Ectodermal cell (in vitro differentiated cells): Measurements from ENCODE around the gene NKD1.

Experiments
- H3K27ac ChIP-seq: 2 replicates; pipeline ENCODE4 v1.7.0; 2013; ENCODE audit warnings: mild to moderate bottlenecking, low read depth, low read length; ENCODE audit not compliant: insufficient read depth, poor library complexity, severe bottlenecking
- H3K27me3 ChIP-seq: 2 replicates; pipeline ENCODE4 v1.7.0; 2013; ENCODE audit warnings: mild to moderate bottlenecking, low read length; ENCODE audit not compliant: insufficient read depth, control insufficient read depth, poor library complexity, severe bottlenecking
- H3K36me3 ChIP-seq: one replicate; pipeline ENCODE4 v1.7.0; 2013; ENCODE audit warnings: low read length; ENCODE audit not compliant: control insufficient read depth, insufficient read depth
- H3K4me1 ChIP-seq: one replicate; pipeline ENCODE4 v1.7.0; 2013; ENCODE audit warnings: low read length; ENCODE audit not compliant: control insufficient read depth, insufficient read depth
- H3K4me3 ChIP-seq: 2 replicates; pipeline ENCODE4 v1.7.0; 2013; ENCODE audit warnings: low read depth, low read length, control low read depth; ENCODE audit not compliant: insufficient read depth
- H3K9me3 ChIP-seq: 2 replicates; pipeline ENCODE4 v1.7.0; 2013; ENCODE audit warnings: mild to moderate bottlenecking, low read length, moderate library complexity; ENCODE audit not compliant: control insufficient read depth
- WGBS, 2 experiments: methylation state at CpG; one replicate each; pipeline ENCODE4 v1.1.7; 2013; ENCODE audit warnings: missing lambda C conversion rate in 2 of 2; 5-methylcytosine and 5-hydroxymethylcytosine counted together

Gene NKD1

DNA sequence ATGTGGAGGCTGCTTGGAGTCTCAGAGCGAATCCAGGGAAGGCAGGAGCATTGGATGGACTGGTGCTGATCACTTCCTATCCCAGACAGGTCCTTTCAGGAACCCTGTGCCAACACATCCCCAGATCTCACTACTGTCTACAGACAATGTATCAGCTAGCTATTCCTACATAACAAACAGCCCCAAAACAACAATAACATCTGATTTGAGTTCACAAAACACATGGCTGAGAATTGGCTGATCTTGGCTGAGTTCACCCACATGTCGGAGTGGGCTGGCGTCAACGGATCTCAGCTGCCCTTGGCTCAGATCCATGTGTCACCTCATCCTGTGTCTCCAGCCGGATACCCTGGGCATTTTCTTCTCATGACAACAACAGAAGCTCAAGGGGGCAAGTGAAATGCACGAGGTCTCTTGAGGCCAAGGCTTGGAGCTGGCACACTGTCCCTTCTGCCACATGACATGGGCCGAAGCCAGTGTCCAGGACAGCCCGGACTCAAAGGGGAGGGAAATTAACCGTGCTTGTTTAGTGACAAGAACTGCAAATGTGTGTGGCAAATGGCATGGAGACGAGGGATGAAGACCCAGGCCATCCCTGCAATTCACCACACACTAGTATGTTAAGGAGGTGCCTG, 114.2 kb downstream of the NKD1 start:
- H3K27me3 ChIP-seq = no peaks in the 10 kb centered on the region
- H3K4me1 ChIP-seq = peaks cover 6% of the 10 kb centered on the region
- no peaks in the 10 kb centered on the region for H3K36me3 ChIP-seq
- H3K27ac ChIP-seq = no peak overlapping the region
- no peak overlapping the region for H3K4me3 ChIP-seq
- no peaks in the 10 kb centered on the region for H3K9me3 ChIP-seq
- WGBS, 2 experiments = 95% methylated on average over 10 of the region's 10 CpGs

DNA sequence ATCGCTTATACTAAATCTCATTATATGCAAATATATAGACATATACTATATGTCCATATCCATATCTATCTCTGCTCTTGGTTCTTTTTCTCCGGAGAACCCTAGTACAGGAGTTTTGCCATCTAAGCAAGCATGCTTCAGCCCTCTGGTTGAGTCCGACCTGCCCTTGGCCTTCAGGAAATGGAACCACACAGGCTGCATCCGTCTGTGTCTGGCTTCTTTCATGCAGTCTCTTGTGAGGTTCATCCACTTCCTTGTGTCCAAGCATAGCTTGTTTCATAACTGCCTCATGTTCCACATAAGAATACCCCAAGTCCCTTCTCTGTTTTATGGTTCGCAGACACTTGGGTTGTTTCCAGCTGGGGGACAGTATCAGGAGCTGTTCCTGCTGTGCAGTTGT, 116.1 kb downstream of the NKD1 start:
- Histone ChIP-seq H3K27me3 (no peaks in the 10 kb centered on the region), H3K9me3 (no peaks in the 10 kb centered on the region), H3K4me3 (no peak overlapping the region), H3K36me3 (no peaks in the 10 kb centered on the region), H3K4me1 (peaks cover 13% of the 10 kb centered on the region), H3K27ac (no peak overlapping the region)
- 86 to 92% methylated on average over 5 of the region's 5 CpGs for WGBS, 2 experiments

DNA sequence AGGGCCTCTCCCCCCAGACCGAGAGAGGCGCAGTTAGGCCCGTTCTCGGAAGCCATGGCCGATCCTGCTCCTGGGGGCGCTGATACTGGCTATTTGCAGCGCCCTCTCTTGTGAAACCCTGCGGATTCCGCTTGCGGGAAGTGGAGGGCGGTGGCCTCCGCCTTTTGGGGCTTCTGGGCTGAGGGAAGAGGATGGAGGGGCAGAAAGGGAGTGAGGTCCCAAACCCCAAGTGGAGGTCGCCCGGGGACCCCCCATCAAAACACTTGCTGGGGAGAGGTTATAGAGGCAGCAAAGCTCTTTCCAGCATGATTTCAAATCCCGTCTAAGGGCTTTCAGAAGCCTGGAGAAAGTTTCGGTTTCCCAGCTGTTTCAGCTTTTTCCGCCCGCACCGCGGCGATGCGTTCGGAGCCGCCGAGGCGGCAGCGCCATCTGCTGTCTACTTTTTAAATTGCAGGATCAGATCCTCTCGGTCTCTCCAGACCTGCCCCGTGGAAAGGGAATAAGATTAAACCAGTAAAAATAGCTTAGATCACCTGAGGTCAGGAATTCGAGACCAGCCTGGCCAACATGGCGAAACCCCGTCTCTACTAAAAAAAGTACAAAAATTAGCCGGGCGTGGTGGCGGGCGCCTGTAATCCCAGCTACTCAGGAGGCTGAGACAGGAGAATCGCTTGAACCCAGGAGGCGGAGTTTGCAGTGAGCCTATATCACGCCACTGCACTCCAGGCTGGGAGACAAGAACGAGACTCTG, 117.1 kb downstream of the NKD1 start:
- Histone ChIP-seq H3K4me1 (peaks cover 13% of the 10 kb centered on the region), H3K36me3 (no peaks in the 10 kb centered on the region), H3K9me3 (no peaks in the 10 kb centered on the region), H3K27me3 (no peaks in the 10 kb centered on the region), H3K27ac (no peak overlapping the region), H3K4me3 (no peak overlapping the region)
- 31 to 32% methylated on average over 40 of the region's 40 CpGs for WGBS, 2 experiments

DNA sequence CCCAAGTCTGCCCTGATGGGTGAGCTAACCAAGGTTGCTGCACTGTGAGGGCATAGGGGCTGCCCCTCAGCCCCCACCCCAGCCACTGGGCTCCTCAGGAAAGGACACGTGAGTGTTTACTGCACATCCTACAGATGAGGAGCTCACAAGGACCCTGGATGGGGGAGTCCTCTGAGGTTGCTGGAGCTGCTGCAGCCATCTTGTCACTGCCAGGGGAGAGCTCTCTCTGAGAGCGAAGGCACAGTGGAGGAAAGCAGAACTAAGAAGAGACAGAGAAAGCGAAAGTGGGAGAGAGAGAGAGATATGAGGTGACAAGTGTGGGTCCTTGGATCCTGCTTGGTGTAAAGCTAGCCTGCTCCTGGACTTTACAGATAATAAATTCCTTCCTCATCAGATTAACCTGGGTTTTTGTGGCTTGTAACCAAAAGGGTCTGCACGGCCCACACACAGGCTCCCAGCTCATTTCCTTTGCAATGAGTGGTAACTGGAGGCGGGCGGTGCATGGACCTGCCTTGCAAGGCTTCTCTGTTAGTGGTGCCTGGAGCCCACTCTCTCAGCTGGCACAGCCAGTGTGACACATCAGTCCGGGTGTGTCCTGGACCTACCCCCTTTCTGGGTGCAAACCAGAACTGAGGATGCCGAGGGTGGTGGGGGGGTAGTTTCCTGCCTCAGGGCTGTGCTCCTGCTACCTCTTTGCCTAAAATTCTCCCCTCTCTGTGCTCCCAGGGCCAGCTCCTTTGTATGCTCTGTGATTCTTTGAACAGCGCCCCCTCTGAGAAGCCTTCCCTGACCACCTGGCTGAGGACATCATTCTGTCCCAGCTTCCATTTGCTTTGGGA, 118.7 kb downstream of the NKD1 start:
- Histone ChIP-seq H3K9me3 (peaks cover 1% of the 10 kb centered on the region), H3K4me3 (no peak overlapping the region), H3K4me1 (peaks cover 13% of the 10 kb centered on the region), H3K27ac (no peak overlapping the region), H3K27me3 (no peaks in the 10 kb centered on the region), H3K36me3 (no peaks in the 10 kb centered on the region)
- WGBS, 2 experiments = 91 to 92% methylated on average over 9 of the region's 9 CpGs

DNA sequence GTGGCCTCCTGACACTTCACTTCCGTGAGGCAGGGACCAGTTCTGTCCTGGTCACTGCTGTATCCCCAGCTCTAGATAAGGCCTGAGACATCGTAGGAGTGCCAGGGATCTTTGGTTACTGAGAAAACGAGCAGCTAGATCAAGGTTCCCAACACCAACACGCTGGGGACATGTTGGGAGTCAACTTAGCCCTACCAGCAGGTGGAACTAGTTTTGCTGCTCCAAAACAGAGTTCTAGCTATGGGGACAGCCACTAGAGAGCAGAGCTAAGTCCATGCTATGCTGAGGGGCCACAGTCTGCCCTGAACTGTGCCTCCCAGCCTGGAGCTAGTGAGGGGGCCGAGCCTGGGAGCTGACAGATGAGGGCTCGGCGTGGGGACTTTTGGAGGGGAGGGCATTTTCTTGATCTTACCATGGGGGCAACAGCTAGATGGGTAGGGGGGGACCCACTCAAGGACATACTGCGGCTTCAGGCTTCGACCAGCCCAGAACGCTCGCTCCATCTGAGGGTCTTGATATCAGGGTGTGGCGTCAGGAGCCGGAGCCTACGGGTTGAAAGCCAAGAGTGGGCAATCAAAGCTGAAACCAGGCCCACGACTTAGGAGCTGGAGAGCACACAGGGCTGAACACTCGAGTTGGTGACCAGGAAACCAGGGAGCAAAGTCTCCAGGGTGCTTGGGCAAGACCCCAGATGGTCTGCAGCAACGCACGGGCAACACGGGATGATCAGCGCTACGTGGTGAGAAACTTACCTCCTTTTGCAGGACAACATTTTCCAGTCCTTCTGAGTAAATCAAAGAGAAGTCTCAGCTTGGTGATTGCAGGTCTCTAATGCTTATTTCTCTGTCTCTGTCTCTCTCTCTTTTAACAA, 119.5 kb downstream of the NKD1 start:
- WGBS, 2 experiments = 93 to 95% methylated on average over 21 of the region's 21 CpGs
- H3K27me3 ChIP-seq = no peaks in the 10 kb centered on the region
- H3K4me3 ChIP-seq = no peak overlapping the region
- H3K9me3 ChIP-seq = peaks cover 3% of the 10 kb centered on the region
- H3K4me1 ChIP-seq = peaks cover 13% of the 10 kb centered on the region
- H3K36me3 ChIP-seq = no peaks in the 10 kb centered on the region
- H3K27ac ChIP-seq = no peak overlapping the region

GRCh38 chr16:50668368-50669008, 120.3 kb downstream of the NKD1 start:
- Histone ChIP-seq H3K27me3 (no peaks in the 10 kb centered on the region), H3K36me3 (no peaks in the 10 kb centered on the region), H3K4me1 (peaks cover 13% of the 10 kb centered on the region), H3K27ac (no peak overlapping the region), H3K4me3 (no peak overlapping the region), H3K9me3 (peaks cover 3% of the 10 kb centered on the region)
- 68 to 73% methylated on average over 5 of the region's 5 CpGs for whole genome bisulfite sequencing, 2 experiments

- H3K27me3 ChIP-seq = no peaks in the 10 kb centered on the region
- H3K27ac ChIP-seq = no peak overlapping the region
- H3K36me3 ChIP-seq = no peaks in the 10 kb centered on the region
- peaks cover 3% of the 10 kb centered on the region for H3K9me3 ChIP-seq
- H3K4me3 ChIP-seq = no peak overlapping the region
- 89 to 91% methylated on average over 4 of the region's 4 CpGs for WGBS, 2 experiments
- H3K4me1 ChIP-seq = peaks cover 13% of the 10 kb centered on the region
Measured at GRCh38 chr16:50669741-50670140, 121.5 kb downstream of the NKD1 start.

DNA sequence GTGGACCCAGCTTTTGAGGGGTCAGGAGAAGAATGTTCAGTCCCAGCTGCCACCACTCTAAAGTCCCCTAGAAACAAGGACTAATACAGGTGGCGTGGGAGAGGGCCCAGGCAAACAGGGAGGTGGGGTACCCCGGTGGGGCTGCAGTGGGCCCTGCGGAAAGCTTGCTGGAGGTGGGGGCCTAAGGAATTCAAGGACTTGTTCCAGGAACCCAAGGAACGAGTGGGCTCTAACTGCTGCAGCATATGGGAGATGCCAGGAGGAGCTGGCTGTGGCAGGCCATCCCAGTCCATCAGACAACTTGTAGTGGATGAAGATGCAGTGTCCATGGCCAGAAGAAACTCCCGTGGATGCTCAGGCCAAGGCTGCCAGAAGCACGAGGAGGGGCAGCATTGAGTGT, 122.3 kb downstream of the NKD1 start:
- Histone ChIP-seq H3K4me3 (no peak overlapping the region), H3K27ac (no peak overlapping the region), H3K27me3 (no peaks in the 10 kb centered on the region), H3K9me3 (peaks cover 3% of the 10 kb centered on the region), H3K4me1 (peaks cover 13% of the 10 kb centered on the region), H3K36me3 (no peaks in the 10 kb centered on the region)
- 94 to 95% methylated on average over 6 of the region's 6 CpGs for WGBS, 2 experiments

DNA sequence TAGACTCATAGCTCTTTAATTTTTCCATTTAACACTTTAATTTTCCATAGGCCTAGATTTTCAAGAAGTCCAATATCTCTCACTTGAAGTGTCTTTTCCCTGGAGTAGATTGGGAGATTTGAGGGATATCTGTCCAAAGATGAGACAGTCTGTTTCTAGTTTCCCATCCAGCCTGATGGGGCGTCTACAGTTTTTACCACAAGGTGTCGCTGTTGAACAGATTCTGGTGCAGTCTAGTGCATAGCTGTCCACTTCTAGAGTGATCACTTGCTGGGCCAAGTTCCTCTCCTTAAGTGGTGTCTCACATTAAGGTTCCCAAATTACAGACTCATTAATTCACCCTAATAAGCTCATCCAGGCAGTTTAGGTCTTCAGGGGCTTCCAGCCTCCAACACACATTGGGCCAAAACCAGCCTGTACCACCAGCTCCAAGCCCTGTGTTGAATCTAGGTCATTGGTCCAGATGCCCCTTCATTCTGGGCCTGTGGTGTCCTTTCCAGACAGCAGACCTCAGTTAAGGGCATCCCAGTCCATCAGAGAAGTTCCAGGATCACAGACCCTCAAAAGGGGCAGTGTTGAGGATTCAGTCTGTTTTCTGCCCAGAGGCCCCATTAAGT, 123.6 kb downstream of the NKD1 start:
- no peak overlapping the region for H3K4me3 ChIP-seq
- peaks cover 13% of the 10 kb centered on the region for H3K4me1 ChIP-seq
- H3K9me3 ChIP-seq = peaks cover 3% of the 10 kb centered on the region
- no peaks in the 10 kb centered on the region for H3K27me3 ChIP-seq
- H3K27ac ChIP-seq = no peak overlapping the region
- 58 to 68% methylated on average over 2 of the region's 2 CpGs for WGBS, 2 experiments
- H3K36me3 ChIP-seq = no peaks in the 10 kb centered on the region
